GM15510 (cell line): Measurements from ENCODE around the gene BOD1.

Experiments
- POLR2A ChIP-seq: IDR thresholded peaks from 3 replicates; pipeline ENCODE4 v1.6.1; 2011; ENCODE audit warnings: borderline replicate concordance; ENCODE audit not compliant: insufficient read length; ENCODE audit errors: extremely low read depth

Gene BOD1

DNA sequence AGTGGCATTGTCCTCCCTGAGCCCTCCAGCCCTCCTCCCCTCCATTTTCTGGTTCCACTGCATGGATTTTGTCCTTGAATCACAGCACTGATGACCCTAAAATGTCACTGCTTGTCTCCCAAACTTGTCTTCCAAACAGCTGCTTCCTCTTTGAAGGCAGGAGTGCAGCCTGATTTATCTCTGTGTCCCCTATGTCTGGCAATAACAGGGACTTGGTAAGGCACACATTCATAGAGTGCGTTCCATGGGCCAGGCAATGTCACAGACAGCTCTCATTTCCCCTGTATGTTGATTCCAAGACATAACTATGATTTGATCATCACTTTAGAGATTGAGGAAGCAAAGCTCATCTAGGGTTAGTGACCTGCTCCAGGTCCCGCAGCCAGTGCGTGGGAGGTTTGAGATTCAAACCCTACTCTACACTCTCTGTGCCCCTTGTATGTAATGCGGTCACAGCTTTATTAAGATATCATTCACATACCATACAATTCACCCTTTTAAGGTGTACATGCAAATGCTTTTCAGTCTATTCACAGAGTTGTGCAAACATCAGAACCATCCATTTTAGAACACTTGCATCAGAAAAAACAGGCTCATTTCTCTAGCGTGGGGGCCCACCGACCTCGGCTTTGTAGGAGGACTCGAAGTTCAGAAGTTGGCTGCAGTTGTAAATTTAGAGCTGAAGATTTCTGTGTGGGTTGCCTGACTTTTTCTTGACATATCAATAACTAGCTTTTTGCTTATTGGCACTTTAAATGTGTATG, 28.4 kb upstream of the BOD1 start:
- no peak for TF ChIP-seq POLR2A

DNA sequence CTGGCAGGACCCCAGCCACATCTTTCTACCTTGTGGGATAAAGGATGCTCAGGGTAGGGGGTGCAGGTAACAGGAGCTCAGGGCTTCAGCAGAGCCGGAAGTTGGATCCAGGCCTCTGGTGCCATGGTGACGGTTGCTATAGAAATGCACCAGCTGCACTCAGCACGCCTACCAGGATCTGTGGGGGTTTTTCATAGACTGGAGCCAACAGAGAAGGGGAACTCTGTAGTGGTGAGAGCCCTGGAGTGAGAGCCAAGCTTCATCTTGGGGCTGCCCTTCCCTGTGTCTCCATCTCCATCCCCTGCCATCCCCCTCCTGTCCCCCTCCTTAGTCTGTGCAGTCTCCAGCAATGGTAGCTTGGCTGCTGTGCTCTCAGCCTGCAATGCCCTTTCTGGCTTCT, 27.5 kb upstream of the BOD1 start:
- TF ChIP-seq POLR2A, result no peak

DNA sequence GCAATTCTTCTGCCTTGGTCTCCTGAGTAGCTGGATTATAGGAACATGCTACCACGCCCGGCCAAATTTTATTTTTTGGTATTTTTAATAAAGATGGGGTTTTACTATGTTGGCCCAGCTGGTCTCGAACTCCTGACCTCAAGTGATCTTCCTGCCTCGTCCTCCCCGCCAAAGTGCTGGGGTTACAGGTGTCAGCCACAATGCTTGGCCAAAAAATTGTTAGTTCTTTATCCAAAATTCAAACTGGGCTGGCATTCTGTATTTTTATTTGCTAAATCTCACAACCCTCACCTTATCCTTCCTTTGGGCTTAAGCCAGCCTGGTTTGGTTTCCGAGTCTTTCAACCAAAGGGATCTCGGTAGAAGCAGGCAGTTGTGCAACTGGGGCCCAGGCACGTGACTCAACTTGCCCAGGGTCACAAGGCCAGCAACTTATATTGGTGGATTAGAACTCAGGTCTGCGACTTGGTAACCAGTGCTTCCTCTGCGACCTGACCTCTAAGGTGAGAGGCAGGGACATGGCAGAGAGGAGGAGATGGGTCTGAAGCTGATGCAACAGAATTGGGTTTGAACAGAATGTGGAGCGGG, 26.5 kb upstream of the BOD1 start:
- TF ChIP-seq POLR2A, result no peak

GRCh38 chr5:173642191-173642816, 25.9 kb upstream of the BOD1 start:
- no peak for TF ChIP-seq POLR2A

- TF ChIP-seq POLR2A, result no peak
Measured at GRCh38 chr5:173640156-173640804, 23.8 kb upstream of the BOD1 start.

DNA sequence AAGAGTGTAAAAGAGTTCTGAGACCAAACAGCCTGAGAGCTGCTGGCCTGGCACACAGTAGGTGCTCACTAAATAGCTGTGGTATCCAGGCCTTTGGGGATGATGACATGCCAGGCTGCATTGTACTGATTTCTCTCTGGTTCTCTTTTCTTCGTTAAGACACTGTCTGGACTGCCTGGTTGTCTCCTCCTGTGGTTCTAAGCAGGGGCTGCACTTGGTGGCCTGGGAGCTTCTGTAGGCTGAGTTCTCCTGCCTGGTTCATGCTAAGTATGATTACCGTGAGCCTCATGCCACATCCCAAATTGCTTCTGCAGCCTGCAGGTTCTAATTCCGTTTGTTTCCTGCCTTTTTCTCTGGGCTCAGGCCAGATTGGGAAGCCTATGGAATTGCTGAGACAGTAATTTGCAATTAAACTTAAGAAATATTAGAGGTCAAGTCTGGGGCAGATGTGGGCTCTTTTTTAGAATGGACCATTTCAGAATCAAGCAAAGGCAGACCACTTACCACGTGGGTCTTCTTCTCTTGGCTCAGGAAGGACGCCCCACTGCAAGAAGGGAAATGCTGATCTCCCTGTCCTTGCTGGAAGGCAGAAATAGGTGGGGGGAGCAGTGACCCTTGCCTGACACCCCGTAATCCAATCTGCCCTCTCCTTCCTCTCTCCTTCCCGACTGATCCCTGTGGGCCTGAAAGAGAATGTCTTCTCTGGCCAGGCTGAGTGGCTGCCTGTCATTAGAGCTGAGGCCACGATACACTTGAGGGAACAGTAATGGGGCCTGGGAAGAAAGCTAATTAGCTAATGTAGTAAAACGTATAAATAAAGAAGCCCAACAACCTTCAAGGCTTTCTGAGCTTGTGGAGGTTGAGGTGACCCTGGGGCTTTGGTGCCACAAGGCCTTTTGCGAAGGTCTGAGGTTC, 21.9 kb upstream of the BOD1 start:
- TF ChIP-seq POLR2A, result no peak

- TF ChIP-seq POLR2A, result no peak
Measured at GRCh38 chr5:173637340-173637739, 20.9 kb upstream of the BOD1 start.

- no peak for TF ChIP-seq POLR2A
Measured at GRCh38 chr5:173634465-173634983, 18.1 kb upstream of the BOD1 start.

DNA sequence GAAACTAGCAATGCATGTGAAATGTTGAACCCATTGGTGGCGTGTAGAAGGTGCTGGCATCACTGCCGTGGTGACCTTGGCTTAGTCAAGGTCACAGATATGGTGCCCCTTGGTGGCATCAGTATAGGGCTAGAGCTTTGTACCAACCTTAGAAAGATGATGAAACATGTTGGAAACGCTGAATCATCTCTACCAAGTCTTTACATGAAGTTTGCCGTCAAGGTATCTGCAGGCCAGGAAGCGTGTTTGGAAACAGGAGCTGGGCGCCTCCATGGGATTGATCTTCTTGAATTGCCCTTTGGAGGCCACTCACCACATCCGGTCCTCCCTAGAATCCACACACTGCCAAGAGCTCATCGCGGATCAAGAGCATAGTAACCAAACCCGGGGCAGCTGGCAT, 16.9 kb upstream of the BOD1 start:
- TF ChIP-seq POLR2A, result no peak

DNA sequence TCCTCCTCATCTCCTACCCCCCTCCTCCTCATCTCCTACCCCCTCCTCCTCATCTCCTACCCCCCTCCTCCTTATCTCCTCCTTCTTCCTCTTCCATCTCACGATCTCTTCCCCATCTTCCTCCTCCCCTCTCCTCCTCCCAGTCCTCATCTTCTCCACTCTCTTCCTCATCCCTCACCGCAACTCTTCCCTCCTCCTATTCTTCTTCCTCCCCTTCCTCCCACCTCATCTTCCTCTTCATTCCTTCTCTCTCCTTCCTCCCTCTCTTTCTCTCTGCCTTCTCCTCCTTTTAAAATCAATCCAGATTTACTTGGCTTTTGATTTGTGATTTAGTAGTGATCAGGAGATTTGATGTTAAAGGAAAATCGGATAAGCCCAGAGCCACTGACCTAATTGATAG, 15.0 kb upstream of the BOD1 start:
- TF ChIP-seq POLR2A, result no peak

DNA sequence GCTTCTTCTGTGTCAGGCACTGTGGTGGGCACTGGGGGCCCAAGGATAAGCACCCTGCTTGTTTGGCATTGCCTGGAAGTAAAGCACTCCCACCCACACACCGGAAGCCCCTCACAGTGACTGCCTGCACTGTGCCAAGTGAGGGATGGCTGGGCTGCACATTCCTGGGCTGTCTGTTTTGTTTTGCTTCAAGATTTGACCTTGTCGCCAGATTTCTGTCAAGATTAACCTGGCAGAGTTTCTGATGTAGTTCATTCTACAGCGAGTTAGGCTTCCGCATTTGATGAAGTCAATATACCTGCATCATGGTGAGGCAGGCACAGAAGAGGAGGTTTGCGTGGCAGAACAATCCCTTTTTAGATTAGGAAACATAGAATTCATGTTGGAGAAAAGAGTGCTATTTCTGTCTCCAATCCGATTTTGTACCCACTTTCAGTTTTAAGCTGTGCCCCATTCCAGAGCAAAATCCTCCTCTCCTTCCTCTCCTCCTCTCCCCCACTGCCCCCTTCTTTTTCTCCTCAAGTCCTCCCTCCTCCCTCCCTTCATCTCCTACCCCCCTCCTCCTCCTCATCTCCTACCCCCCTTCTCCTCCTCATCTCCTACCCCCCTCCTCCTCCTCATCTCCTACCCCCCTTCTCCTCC, 14.4 kb upstream of the BOD1 start:
- no peak for TF ChIP-seq POLR2A

DNA sequence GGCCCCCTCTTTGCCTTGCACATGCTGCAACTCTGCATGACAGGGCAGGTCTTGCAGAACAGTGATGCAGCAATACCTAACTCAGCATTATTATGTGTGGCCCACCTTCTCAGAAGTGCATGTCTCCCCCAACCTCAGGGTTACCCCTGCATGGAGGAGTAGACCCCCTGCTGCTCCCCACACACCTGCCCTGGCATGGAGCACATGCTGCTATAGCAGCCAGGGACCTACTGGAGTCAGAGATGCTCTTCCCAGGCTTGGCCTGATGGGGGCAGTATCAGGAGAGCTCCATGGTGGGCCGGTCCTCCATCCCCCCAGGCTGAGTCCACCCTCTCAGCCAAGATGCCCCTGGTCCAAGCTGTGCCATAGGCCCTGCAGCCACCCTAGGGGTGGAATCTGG, 13.2 kb upstream of the BOD1 start:
- TF ChIP-seq POLR2A, result no peak

DNA sequence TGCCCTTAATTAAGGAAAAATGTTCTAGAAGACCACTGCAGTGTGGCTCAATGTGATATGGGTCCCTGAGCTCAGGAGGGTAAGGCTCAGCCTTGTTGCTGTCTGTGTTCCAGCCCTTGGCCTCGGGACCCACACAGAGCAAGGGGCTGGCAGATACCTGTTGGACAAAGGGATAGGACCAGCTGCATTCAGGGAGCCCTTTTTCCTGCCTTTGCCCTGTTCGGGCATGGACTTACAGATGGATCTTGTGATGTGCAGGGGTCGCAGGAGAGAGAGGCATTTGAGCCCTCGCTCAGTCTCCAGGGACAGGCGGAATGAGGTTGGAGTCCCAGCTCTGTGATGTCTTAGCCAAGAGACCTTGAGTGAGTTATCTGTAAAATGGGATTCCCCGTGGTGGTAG, 12.1 kb upstream of the BOD1 start:
- no peak for TF ChIP-seq POLR2A

- TF ChIP-seq POLR2A, result no peak
Measured at GRCh38 chr5:173627860-173628392, 11.5 kb upstream of the BOD1 start.

GRCh38 chr5:173627271-173627670, 10.8 kb upstream of the BOD1 start:
- TF ChIP-seq POLR2A, result no peak

DNA sequence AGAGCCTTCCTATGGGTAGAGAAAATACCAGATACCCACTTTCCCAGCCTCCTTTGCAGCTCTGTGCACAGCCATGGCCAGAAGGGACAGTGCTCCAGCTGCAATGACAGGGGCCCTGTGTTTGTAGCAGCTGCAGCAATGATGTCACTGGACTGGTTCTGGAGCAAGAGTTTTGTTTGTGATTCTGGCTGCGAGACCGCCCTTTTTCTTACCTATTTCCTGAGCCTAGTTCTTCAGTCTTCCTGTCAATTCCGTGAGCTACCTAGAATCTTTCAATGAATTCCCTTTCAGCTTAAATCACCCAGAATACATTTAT, 10.0 kb upstream of the BOD1 start:
- no peak for TF ChIP-seq POLR2A
